Ascending aorta (tissue), 2 donors: ENCODE measurements around the gene SAP30BP. TPM values are rescaled to one million over a fixed set of nuclear protein-coding genes. Genes with fewer than 3 reads are reported as not detected.

ENCODE experiments used
- DNase-seq, 2 donors: peaks; one replicate each; pipeline ENCODE4 v3.0.0-alpha.2; 2019; ENCODE audit warnings: low spot score in 2 of 2
- H3K27ac ChIP-seq, 2 donors: fragments of 200-600 bp; sonication (generic); one replicate each; pipeline ENCODE4 v1.5.1; 2016 to 2017; ENCODE audit warnings: mild to moderate bottlenecking in 1 of 2
- H3K27me3 ChIP-seq: fragments of 200-600 bp; sonication (generic); one replicate; pipeline ENCODE4 v1.5.1; 2017
- H3K36me3 ChIP-seq, 2 donors: fragments of 200-600 bp; sonication (generic); one replicate each; pipeline ENCODE4 v1.5.1; 2016
- H3K4me1 ChIP-seq, 2 donors: fragments of 200-600 bp; sonication (generic); one replicate each; pipeline ENCODE4 v1.5.1; 2016 to 2017; ENCODE audit warnings: mild to moderate bottlenecking in 1 of 2
- H3K4me3 ChIP-seq, 2 donors: fragments of 200-600 bp; sonication (generic); one replicate each; pipeline ENCODE4 v1.5.1; 2016 to 2017; ENCODE audit warnings: mild to moderate bottlenecking in 1 of 2
- H3K9me3 ChIP-seq, 2 donors: fragments of 200-600 bp; sonication (generic); one replicate each; pipeline ENCODE4 v1.5.1; 2016
- intact Hi-C: fragments of 100-400 bp; cut with DNase I; formaldehyde crosslinking; loops from one replicate; pipeline ENCODE4 v1.15.1; 2023
- total RNA-seq: library from RNA; depleted of rRNA; stranded (reverse); fragments of >200 nt; gene quantifications from one replicate; pipeline ENCODE4 v1.1.0, GENCODE V29; 2016
- TF ChIP-seq, protein P1 (sequence below), 3 experiments: fragments of 200-600 bp in 2 of 3; fragments of 450-650 bp in 1 of 3; sonication (generic) in 2 of 3; IDR thresholded peaks; one replicate each; pipeline ENCODE4 v1.5.1; 2016 to 2019; ENCODE audit warnings: antibody characterized with exemption in 3 of 3, mild to moderate bottlenecking in 1 of 3, moderate library complexity in 1 of 3

The SAP30BP gene
- total RNA-seq, 1 donor from 2014 or later: 70.9 TPM

DNA sequence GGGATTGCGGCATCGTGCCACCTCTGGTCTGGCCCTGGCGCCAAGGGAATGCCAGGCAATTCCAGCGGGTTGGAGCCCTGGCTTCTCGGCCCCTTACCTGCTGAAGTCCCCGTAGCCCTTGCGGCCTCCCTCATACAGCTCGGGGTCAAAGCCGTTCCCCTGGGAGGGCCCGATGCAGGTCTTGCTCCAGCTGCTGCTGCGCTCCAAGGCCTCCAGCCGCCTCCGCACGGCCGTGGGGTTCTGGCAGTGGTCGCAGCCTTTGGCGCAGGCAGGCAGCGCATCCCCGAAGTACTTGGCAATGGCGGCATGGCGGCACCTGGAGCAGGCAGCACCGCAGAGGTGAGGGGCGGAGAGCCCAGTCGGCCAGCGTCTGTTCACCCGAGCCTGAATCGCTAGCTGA lies 35.8 kb upstream of the SAP30BP start:
- intact Hi-C loops: no loop called here
- no peak overlapping the region for H3K27ac ChIP-seq
- no peaks in the 10 kb centered on the region for H3K27me3 ChIP-seq
- peaks cover 11 to 19% of the 10 kb centered on the region in 2 donors for H3K4me1 ChIP-seq
- H3K9me3 ChIP-seq: no peaks in the 10 kb centered on the region
- no peak for DNase-seq
- no peak overlapping the region for H3K4me3 ChIP-seq
- TF ChIP-seq, protein P1, sequence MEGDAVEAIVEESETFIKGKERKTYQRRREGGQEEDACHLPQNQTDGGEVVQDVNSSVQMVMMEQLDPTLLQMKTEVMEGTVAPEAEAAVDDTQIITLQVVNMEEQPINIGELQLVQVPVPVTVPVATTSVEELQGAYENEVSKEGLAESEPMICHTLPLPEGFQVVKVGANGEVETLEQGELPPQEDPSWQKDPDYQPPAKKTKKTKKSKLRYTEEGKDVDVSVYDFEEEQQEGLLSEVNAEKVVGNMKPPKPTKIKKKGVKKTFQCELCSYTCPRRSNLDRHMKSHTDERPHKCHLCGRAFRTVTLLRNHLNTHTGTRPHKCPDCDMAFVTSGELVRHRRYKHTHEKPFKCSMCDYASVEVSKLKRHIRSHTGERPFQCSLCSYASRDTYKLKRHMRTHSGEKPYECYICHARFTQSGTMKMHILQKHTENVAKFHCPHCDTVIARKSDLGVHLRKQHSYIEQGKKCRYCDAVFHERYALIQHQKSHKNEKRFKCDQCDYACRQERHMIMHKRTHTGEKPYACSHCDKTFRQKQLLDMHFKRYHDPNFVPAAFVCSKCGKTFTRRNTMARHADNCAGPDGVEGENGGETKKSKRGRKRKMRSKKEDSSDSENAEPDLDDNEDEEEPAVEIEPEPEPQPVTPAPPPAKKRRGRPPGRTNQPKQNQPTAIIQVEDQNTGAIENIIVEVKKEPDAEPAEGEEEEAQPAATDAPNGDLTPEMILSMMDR (IDR thresholded peaks at IDR 0.05): no peak
- H3K36me3 ChIP-seq: peaks cover 10 to 21% of the 10 kb centered on the region in 2 donors

DNA sequence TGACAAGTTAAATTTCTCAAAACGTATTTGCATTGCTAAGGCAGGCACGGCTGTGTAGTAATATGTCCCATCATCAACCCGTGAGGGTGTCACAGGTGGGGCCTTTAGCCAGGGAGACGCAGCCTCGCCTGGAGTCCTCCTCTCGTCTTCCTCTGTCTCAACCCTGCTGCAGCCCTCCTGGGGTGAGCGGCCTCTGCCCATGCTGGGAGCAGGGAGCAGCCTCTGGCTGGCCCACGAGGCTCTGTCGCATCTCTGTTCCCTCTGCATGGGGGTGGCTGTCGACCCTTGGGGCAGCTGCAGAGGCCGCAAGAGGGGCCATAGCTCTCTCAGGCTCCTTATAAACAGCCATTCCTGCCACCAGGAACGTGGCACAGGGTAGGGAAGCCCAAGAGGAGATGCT lies 34.7 kb upstream of the SAP30BP start:
- peak overlapping the region in 1 of 2 donors; percentile 39 for H3K27ac ChIP-seq
- intact Hi-C loops: no loop called here
- TF ChIP-seq, protein P1 (IDR thresholded peaks at IDR 0.05): no peak

DNA sequence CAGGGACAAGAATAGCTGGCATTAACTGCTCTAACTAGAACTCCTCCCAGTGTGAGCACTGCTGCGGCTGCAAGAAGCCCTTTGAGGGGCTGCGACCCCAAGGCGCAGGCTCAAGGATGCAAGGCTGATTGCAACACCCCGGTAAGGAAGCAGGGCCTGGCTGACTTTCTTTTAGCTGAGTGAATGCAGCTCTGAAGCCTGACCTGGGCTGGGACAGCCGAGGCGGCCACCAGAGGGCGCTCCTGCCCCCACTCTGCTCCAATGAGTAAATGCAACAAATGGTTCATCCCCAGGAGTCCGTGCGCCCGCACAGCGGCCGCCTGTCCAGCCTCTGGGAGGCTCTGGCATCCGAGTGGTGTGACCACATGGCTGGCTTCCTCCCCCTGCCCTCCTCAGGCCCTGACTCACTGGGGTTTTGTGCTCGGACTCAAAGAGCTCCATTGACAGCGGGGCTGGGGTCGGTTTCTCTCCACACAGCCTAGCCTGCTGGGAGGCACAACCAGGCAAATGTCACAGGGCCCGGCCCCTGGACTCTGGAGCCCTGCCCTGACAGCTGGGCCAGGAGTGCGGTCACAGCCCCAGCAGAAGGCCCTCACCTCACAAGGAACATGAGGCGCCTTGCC lies 34.2 kb upstream of the SAP30BP start, which contains the start of gene SMIM5:
SMIM5 (plus strand) TSS at position 572 of the 623 bp plus-strand sequence. CDS start 6,768 bp downstream, outside the sequence.
- Histone ChIP-seq H3K27me3 (no peaks in the 10 kb centered on the region), H3K9me3 (no peaks in the 10 kb centered on the region), H3K36me3 (peaks cover 0 to 11% of the 10 kb centered on the region in 2 donors), H3K4me1 (peaks cover 11 to 19% of the 10 kb centered on the region in 2 donors), H3K27ac (peak within 1 kb of the TSS; percentile 79 to 82), H3K4me3 (peak within 1 kb of the TSS in 1 of 2 donors; percentile 24)
- TF ChIP-seq, protein P1 (IDR thresholded peaks at IDR 0.05): peak; percentile 89 to 93 (median 93)
- DNase-seq: peak; percentile 75 to 94
- intact Hi-C loops: loop anchor here (1.0 kb wide), 1 partner anchor 115 kb away; no protein-coding TSS in a partner anchor

More for the DNA sequence above, 34.7 kb upstream of the SAP30BP start:
- no peak overlapping the region for H3K4me3 ChIP-seq
- peaks cover 11 to 19% of the 10 kb centered on the region in 2 donors for H3K4me1 ChIP-seq
- DNase-seq: no peak
- H3K27me3 ChIP-seq: no peaks in the 10 kb centered on the region
- H3K9me3 ChIP-seq: no peaks in the 10 kb centered on the region
- H3K36me3 ChIP-seq: peaks cover 0 to 11% of the 10 kb centered on the region in 2 donors

DNA sequence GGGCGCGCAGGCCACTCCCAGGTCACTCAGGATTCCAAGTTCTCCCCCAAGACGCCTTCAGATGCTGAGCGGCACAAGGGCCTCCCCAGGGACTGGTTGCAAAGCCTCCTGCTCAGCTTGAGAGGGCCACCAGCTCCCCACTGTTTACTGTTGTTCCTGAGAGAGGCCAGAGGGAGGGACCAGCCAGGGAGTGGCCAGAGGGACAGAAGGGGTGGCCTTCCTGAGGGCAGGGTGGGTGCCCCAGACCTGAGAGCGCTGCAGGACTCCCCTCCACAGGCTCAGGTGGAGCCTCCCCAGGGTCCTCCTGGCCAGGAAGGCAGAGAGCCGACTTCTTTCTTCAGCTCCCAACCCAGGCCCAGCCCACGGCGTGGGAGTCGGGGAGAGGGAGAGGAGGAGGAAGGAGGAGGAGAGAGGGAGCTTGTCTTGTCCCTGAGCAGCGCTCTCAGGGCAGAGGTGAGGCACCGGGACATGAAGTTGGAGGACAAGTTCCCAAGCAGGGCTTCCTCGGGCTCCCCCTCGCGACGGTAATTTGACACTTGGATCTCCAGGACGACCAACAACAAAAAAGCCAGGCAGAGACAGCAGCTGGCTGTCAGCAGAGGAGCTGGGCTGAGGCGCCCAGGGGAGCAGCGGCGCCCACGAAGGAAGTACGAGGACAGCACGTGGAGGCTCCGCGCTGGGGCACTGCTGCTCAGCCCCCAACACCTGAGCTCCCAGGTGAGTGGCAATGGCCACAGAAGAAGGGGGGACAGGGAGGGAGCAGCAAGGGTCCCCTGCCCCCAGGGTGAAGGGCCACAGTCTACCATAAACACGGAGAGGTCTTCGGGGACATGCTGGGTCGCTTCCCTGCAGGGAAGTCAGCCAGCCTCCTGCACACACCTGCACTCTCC lies 33.4 kb upstream of the SAP30BP start:
- Histone ChIP-seq H3K27me3 (no peaks in the 10 kb centered on the region), H3K27ac (peak overlapping the region; percentile 79 to 82), H3K36me3 (peaks cover 0 to 11% of the 10 kb centered on the region in 2 donors), H3K9me3 (no peaks in the 10 kb centered on the region), H3K4me3 (peak overlapping the region in 1 of 2 donors; percentile 24), H3K4me1 (peaks cover 11 to 19% of the 10 kb centered on the region in 2 donors)
- intact Hi-C loops: loop anchor here (1.0 kb wide), 1 partner anchor 115 kb away; no protein-coding TSS in a partner anchor
- DNase-seq: peak; percentile 34 to 94
- TF ChIP-seq, protein P1 (IDR thresholded peaks at IDR 0.05): peak; percentile 40 to 64 (median 60)

DNA sequence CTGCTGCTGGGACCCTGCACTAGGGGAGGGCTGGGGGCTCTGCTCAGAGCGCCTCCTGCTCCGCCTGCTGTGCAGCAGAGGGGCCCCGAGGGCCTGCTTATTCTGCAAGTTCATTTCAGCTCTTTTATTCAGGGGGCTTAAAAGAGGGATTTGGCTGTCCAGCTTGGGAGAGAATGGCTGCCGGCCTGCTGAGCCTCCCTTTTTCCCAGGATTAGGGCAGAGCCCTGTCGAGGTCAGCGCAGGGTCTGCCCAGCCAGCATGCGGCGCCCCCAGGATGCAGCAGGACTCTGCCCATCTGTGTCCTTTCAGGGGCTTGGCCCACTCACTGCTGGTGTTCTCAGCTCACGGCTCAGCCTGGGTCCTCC lies 32.8 kb upstream of the SAP30BP start:
- DNase-seq: no peak
- TF ChIP-seq, protein P1 (IDR thresholded peaks at IDR 0.05): no peak
- Histone ChIP-seq H3K9me3 (no peaks in the 10 kb centered on the region), H3K27me3 (no peaks in the 10 kb centered on the region), H3K4me3 (peak overlapping the region in 1 of 2 donors; percentile 24), H3K36me3 (peaks cover 0 to 11% of the 10 kb centered on the region in 2 donors), H3K27ac (peak overlapping the region in 1 of 2 donors; percentile 82), H3K4me1 (peaks cover 11 to 19% of the 10 kb centered on the region in 2 donors)
- intact Hi-C loops: no loop called here
